ENCODE data around the gene CALD1.

The CALD1 gene

DNA sequence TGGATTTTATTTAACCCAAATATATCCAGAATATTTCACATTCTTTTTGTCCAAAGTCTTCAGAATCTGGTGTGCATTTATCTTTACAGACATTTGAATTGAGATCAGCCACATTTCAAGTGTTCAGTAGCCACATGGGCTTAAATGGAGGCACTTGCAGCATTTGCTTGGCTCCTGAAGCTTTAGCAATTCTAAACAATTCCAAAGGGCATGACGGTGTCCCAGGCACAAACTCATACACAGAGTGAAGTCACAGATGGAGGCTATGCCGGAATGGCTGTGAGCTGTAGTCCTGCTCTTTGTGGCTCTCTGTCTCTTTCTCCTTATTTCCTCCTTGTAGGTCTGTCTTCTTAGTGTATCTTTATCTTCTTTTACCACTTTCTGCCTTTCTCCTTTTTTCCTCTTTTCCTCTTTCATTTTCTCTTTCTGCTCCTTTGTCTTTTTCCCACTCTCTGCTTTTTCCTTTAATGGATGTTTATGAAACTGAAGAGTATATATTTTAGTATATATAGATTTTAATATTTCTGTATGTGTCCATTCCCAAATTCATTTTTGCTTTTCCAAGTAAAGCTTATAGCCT, 214.5 kb downstream of the CALD1 start:
- in situ Hi-C loops (cut with HindIII; ENCODE audit: low pct_ligation_motif_present, low pct_unique_long_range_greater_than_20kb, low sequenced_read_pairs), result loop anchor here (25.0 kb wide), 1 partner anchor 168 kb away; the partner anchor contains the start of gene CYREN

DNA sequence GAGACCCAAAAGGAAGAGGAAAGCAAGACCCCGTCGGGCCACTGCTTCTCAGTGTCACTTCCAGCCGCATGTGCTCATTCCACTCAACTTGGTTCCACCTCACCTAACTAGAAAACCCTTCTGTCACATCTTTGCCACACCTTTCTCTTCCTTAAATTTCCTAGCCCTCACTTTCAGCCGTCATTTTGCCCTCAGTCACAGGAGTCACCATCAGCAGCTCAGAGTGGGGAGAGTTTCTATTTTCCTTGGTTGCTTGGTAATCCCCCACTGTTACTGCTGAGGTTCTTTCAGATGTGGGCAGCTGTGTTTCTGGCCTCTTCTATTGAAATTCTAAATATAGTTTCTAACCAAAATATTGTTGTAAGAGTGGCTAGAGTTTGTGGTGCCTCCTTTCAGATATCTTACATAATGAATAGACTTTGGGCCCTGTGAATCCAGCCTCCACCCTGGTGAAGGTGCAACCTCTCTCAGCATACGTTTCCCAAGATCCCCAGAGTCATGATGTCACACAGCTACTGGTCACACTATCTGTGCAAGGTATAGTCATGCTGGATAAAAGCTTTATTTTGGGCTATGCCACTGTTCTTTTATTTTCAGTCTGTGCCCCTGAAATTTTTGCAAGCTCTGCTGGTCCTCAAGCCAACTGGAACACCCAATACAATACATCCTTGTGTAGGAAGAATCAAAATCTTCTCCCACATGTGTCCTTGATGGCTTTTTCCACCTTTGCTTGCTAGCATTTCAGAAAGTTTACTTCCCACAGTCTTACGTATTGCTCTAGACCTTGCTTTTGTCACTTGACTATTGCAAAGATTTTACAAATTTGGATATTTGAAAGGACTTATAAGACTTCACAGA, 216.0 kb downstream of the CALD1 start:
- in situ Hi-C loops (cut with HindIII; ENCODE audit: low pct_ligation_motif_present, low pct_unique_long_range_greater_than_20kb, low sequenced_read_pairs), result loop anchor here (25.0 kb wide), 1 partner anchor 167 kb away; the partner anchor contains the start of gene CYREN
- no peak for DNase-seq

More for the DNA sequence above, 214.5 kb downstream of the CALD1 start:
- DNase-seq, result no peak

DNA sequence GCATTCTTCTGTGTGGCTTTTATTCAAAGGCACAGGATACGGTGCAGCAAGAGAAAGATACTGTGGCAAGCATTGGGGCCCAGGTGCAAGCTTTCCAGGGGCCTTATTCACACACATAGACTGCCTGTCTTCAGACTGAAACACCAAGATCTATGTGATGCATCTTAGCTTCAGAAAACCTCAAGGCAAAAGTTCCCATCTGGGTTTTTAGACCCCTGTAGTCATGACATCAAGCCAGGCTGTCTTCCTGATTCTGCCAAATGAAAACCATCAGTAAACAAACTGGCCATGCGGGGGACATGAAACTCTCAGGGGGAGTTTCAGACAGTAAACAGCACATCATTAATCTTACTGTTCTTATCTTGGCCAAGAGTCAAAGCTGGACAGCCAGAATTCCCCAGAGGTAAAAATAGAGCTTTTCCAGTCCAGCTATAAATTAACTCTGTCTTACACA, 216.7 kb downstream of the CALD1 start:
- no peak for DNase-seq
- in situ Hi-C loops (cut with HindIII; ENCODE audit: low pct_ligation_motif_present, low pct_unique_long_range_greater_than_20kb, low sequenced_read_pairs), result loop anchor here (25.0 kb wide), 1 partner anchor 166 kb away; the partner anchor contains the start of gene CYREN

DNA sequence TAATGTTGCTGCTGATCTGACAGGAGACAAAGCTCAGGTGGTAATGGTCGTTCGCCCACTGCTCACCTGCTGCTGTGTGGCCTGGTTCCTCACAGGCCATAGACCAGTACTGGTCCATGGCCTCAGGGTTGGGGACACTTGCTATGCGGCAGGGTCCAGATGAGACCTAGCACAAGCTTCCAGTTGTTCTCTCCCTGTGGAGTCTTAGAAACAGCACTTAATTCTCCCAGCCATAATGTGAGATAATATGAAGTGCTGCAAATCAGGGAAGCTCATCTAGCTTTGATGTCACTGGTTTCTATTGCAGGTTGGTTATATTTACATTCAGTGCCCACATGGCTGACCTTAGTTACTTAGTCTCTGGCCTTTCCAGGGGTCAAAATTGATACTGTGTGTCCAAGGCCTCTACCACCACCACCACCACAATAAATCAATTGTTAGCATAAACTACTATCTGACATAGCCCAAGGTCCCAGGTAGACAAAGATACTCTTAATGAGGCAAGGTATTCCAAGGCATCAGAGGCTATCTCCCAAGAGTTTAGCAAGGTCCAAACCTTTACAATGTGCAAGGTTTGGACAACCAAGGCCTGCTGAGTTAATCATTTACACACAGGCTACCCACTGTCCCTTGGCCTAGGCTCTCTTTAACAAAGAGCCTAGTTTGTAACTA, 217.9 kb downstream of the CALD1 start:
- DNase-seq, result no peak
- in situ Hi-C loops (cut with HindIII; ENCODE audit: low pct_ligation_motif_present, low pct_unique_long_range_greater_than_20kb, low sequenced_read_pairs), result loop anchor here (25.0 kb wide), 1 partner anchor 165 kb away; the partner anchor contains the start of gene CYREN

DNA sequence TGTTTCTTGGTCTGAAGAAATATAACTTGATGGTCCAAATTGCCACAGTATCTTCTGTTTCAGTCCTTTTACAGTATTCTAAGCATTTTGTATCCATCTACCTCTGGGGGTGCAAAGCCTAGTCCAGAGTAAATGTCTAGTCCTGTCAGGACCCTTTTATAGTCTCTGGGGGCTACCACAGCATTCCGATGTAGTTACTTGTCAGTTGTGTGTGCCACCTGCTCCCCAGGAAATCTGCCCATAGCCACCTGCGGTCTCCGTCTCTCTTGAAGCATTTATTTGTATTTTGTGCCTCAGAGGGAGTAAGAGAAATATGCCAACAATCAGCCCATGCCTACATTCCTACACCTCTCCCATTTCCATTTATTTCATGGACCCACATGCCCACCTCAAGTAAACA, 219.7 kb downstream of the CALD1 start:
- in situ Hi-C loops (cut with HindIII; ENCODE audit: low pct_ligation_motif_present, low pct_unique_long_range_greater_than_20kb, low sequenced_read_pairs), result loop anchor here (25.0 kb wide), 1 partner anchor 163 kb away; the partner anchor contains the start of gene CYREN
- DNase-seq, result no peak

DNA sequence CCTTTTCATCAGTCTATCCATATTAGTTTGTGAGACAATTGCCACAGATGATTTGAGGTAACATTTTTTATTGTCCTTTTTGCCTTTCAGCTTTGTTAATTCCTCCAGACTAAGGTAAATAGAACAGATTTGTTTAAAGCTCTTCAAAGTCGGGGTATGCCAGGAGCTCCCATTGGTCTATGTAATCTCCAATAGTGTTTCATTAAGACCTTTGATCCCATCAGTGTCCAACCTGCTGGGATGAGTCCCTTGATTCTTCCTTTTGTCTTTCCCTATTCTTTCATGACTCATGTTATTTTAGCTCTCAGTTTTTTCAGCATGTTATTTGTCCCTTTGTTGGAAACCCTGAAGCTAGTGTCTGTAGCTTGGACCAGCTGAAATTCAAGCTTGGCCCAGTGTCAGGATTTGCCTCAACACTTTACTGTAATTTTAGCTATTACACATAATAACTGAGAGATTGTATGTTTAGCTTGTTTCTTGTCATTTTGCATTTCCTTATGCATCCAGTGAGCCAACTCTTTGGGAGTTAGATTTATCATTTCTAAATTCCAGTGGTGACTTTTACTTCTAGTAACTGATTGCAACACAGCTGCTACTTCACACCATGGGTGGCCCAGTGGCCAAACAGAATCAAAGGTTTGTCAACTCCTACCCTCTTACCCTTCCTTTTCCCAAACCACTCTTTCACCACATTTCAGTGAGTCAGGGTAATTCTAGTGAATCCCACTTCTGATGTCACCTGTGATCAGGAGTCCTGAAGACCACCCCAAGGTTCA, 222.1 kb downstream of the CALD1 start:
- in situ Hi-C loops (cut with HindIII; ENCODE audit: low pct_ligation_motif_present, low pct_unique_long_range_greater_than_20kb, low sequenced_read_pairs), result no loop called here
- no peak for DNase-seq

DNA sequence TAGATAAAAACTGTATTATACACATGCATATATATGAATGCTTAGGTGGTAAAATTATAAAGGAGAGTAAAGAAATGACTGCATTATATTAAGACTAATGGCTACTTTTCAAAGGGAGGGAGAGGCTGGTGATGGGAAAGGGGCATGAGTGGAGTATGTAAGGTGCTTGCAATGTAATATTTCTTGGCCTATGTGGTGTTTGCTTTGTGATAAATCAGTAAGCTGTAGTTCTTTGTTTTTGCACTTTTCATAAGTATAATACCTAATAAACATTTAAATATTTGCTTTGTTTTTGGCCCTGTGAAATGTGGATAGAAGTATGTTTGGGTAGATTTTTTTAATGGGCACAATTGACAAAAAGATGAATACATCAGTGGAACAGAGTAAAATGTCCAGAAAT, 232.8 kb downstream of the CALD1 start:
- DNase-seq, result no peak
- in situ Hi-C loops (cut with HindIII; ENCODE audit: low pct_ligation_motif_present, low pct_unique_long_range_greater_than_20kb, low sequenced_read_pairs), result no loop called here
